ENCODE measurements around the gene VRTN.

GRCh38 chr14:74350211-74350927, 2.1 kb downstream of the VRTN start:
- TF ChIP-seq CTCF (conservative IDR thresholded peaks at IDR 0.05 in 1 of 2, IDR thresholded peaks at IDR 0.05 in 1 of 2; ENCODE audit: low read depth in 1 of 2, low read length in 2 of 2) (no peak), EZH2 (IDR thresholded peaks at IDR 0.05; ENCODE audit: low read length, missing control alignments) (no peak)
